SK-N-SH treated with all-trans-retinoic acid at 6 μM for 48 hours (cell line): ENCODE data around the gene LEFTY1.

Experiments used
- ATAC-seq: fragments of 200-7000 bp; cut with Tn5 transposase; 3 replicates; pipeline ENCODE4 v1.9.1; 2020; ENCODE audit warnings: mild to moderate bottlenecking, moderate library complexity
- ARNTL ChIP-seq: fragments of 450-650 bp; formaldehyde crosslinking; IDR thresholded peaks from 2 replicates; pipeline ENCODE4 v1.5.0; 2020; ENCODE audit warnings: low read depth, mild to moderate bottlenecking, moderate library complexity, borderline replicate concordance
- BACH2 ChIP-seq: fragments of 250-450 bp; sonication (Bioruptor Pico); IDR thresholded peaks from 2 replicates; pipeline ENCODE4 v1.9.0; 2021; ENCODE audit warnings: mild to moderate bottlenecking, borderline replicate concordance
- CSDC2 ChIP-seq: fragments of 250-450 bp; sonication (Bioruptor Pico); IDR thresholded peaks from 2 replicates; pipeline ENCODE4 v1.5.0; 2020; ENCODE audit warnings: mild to moderate bottlenecking, moderate library complexity
- ESRRG ChIP-seq: fragments of 250-450 bp; sonication (Bioruptor Pico); IDR thresholded peaks from 2 replicates; pipeline ENCODE4 v1.6.1; 2021; ENCODE audit warnings: mild to moderate bottlenecking
- GLIS3 ChIP-seq: fragments of 250-450 bp; sonication (Bioruptor Pico); IDR thresholded peaks from 2 replicates; pipeline ENCODE4 v1.5.0; 2020; ENCODE audit warnings: mild to moderate bottlenecking, moderate library complexity
- OSR1 ChIP-seq: fragments of 250-450 bp; sonication (Bioruptor Pico); IDR thresholded peaks from 2 replicates; pipeline ENCODE4 v1.8.0; 2022; ENCODE audit warnings: moderate library complexity, mild to moderate bottlenecking, inconsistent platforms
- PATZ1 ChIP-seq: fragments of 250-450 bp; sonication (Bioruptor Pico); IDR thresholded peaks from 2 replicates; pipeline ENCODE4 v1.8.0; 2020; ENCODE audit warnings: mild to moderate bottlenecking, moderate library complexity, borderline replicate concordance
- POU6F1 ChIP-seq: fragments of 250-450 bp; sonication (Bioruptor Pico); IDR thresholded peaks from 2 replicates; pipeline ENCODE4 v1.8.0; 2021; ENCODE audit warnings: low read depth, mild to moderate bottlenecking, moderate library complexity, borderline replicate concordance
- PPARA ChIP-seq: fragments of 250-450 bp; sonication (Bioruptor Pico); IDR thresholded peaks from 2 replicates; pipeline ENCODE4 v1.5.0; 2020; ENCODE audit warnings: mild to moderate bottlenecking, borderline replicate concordance
- RARB ChIP-seq: fragments of 250-450 bp; sonication (Bioruptor Pico); IDR thresholded peaks from 2 replicates; pipeline ENCODE4 v1.8.0; 2021; ENCODE audit warnings: mild to moderate bottlenecking, moderate library complexity
- TCF4 ChIP-seq: fragments of 250-450 bp; sonication (Bioruptor Pico); IDR thresholded peaks from 2 replicates; pipeline ENCODE4 v1.8.0; 2021; ENCODE audit warnings: mild to moderate bottlenecking, moderate library complexity, borderline replicate concordance
- TOX ChIP-seq: fragments of 250-450 bp; sonication (Bioruptor Pico); IDR thresholded peaks from 2 replicates; pipeline ENCODE4 v1.8.0; 2021; ENCODE audit warnings: mild to moderate bottlenecking, moderate library complexity, borderline replicate concordance
- TSHZ2 ChIP-seq: fragments of 250-450 bp; sonication (Bioruptor Pico); IDR thresholded peaks from 2 replicates; pipeline ENCODE4 v1.5.0; 2020; ENCODE audit warnings: mild to moderate bottlenecking, moderate library complexity
- ZC3H10 ChIP-seq: fragments of 250-450 bp; sonication (Bioruptor Pico); IDR thresholded peaks from 2 replicates; pipeline ENCODE4 v1.5.1; 2021; ENCODE audit warnings: mild to moderate bottlenecking, moderate library complexity
- ZFP3 ChIP-seq: fragments of 250-450 bp; sonication (Bioruptor Pico); IDR thresholded peaks from 2 replicates; pipeline ENCODE4 v1.5.0; 2020; ENCODE audit warnings: mild to moderate bottlenecking, moderate library complexity
- ZNF70 ChIP-seq: fragments of 450-650 bp; formaldehyde crosslinking; IDR thresholded peaks from 2 replicates; pipeline ENCODE4 v1.5.0; 2020; ENCODE audit warnings: mild to moderate bottlenecking, moderate library complexity
- ZNF8 ChIP-seq: fragments of 450-650 bp; formaldehyde crosslinking; IDR thresholded peaks from 2 replicates; pipeline ENCODE4 v1.5.0; 2020; ENCODE audit warnings: mild to moderate bottlenecking, moderate library complexity
- TF ChIP-seq, protein P1 (sequence below): fragments of 250-450 bp; sonication (Bioruptor Pico); IDR thresholded peaks from 2 replicates; pipeline ENCODE4 v1.5.1; 2021; ENCODE audit warnings: mild to moderate bottlenecking, moderate library complexity

Gene LEFTY1

DNA sequence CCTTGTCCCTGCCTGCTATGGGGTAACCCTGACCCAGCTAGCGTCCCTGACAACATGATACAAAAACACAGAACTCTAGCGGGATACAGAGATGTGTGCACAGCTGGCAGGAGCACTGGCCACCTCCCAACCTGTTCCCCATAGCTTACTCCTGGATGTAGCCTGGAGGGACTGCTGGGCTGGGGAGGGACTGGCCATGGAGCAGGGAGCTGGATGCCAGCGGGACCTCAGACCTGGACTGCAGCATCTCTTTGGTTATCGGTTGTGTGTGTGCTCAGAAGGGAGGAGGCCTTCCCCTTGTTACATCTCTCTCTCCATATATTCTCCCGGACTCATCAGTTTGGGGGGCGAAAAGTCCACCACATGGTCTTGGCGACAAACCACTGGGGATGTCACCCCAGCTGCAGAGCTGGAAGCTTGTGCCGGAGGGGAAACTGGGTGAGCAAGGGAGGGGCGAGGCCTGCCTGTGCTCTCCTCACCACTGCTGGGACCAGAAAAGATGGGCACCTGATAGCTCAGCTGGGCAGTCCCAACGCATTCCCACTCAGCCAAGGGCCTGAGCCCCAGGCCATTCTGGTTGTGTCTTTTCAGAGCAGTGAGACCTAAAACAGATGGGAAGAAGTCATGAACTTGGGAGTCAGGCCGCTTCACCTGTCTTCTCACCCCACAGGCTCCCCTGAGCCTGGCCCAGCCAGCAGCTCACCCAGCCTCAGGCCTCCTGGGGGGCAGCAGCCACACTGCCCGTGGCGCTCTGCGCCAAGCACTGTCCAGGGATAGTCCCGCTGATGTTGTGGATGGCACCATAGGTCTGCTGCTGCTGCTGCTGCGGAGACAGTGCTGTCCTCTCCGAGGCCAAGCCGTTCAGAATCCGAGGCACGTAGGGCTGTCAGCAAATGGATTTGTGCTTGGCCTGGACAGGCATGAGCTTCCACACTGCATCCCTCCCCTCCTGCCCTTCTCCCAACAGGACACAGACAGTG lies 42.3 kb downstream of the LEFTY1 start:
- no peak for ATAC-seq
- TF ChIP-seq TCF4 (CRISPR knock-in tag): no peak
- no peak for TF ChIP-seq PPARA (CRISPR knock-in tag)
- TF ChIP-seq CSDC2: no peak
- no peak for TF ChIP-seq ZNF8 (CRISPR knock-in tag)
- TF ChIP-seq TOX (CRISPR knock-in tag): no peak
- TF ChIP-seq OSR1 (CRISPR knock-in tag): no peak
- TF ChIP-seq BACH2: no peak
- no peak for TF ChIP-seq RARB (CRISPR knock-in tag)
- TF ChIP-seq, protein P1, sequence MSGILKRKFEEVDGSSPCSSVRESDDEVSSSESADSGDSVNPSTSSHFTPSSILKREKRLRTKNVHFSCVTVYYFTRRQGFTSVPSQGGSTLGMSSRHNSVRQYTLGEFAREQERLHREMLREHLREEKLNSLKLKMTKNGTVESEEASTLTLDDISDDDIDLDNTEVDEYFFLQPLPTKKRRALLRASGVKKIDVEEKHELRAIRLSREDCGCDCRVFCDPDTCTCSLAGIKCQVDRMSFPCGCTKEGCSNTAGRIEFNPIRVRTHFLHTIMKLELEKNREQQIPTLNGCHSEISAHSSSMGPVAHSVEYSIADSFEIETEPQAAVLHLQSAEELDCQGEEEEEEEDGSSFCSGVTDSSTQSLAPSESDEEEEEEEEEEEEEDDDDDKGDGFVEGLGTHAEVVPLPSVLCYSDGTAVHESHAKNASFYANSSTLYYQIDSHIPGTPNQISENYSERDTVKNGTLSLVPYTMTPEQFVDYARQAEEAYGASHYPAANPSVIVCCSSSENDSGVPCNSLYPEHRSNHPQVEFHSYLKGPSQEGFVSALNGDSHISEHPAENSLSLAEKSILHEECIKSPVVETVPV (CRISPR knock-in tag): no peak
- TF ChIP-seq POU6F1 (CRISPR knock-in tag): no peak
- TF ChIP-seq ZC3H10: no peak
- TF ChIP-seq ARNTL (CRISPR knock-in tag): no peak
- no peak for TF ChIP-seq ESRRG (CRISPR knock-in tag)
- no peak for TF ChIP-seq PATZ1
- TF ChIP-seq GLIS3 (CRISPR knock-in tag): no peak
- no peak for TF ChIP-seq ZFP3 (CRISPR knock-in tag)
- no peak for TF ChIP-seq ZNF70 (CRISPR knock-in tag)
- no peak for TF ChIP-seq TSHZ2 (CRISPR knock-in tag)

DNA sequence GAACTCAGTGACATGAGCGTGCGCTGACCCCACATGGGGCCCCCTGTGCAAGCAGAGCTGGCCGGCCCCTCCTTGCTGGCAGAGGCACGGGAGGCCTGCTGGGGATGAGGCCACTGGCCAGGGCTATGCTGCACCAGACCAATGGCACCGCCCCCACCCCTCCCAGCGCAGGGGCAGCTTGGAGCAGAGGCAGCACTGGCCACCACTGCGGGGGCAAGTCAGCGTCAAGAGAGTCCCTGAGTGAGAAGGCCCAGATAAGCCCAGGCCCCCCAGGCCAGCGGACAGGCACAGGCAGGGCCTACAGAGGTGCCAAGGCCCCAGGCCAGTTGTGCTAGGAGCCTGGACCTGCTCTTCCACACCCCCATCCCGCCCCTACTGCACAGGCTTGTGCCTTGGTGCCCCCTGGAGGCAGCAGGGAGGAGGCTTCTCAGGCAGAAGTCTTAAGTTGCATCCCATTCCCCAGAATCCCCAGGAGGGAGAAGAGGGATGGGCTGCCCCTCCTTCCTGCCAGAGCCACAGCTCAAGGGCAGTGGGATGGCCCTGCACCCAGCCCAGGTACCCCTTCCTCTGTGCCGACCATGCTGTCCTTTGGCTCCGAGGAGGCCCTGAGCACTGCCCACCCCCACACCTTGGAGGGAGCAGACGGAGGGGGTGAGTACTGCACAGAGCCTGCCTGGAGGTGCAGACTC lies 43.2 kb downstream of the LEFTY1 start:
- peak; percentile 90 for ATAC-seq
- TF ChIP-seq POU6F1 (CRISPR knock-in tag): no peak
- TF ChIP-seq GLIS3 (CRISPR knock-in tag): no peak
- TF ChIP-seq PATZ1: no peak
- no peak for TF ChIP-seq ZNF70 (CRISPR knock-in tag)
- no peak for TF ChIP-seq ESRRG (CRISPR knock-in tag)
- no peak for TF ChIP-seq OSR1 (CRISPR knock-in tag)
- TF ChIP-seq TCF4 (CRISPR knock-in tag): no peak
